Neuronal stem cell (in vitro differentiated cells): Measurements from ENCODE around the gene DCAF15.

Experiments
- DNase-seq: peaks from one replicate; pipeline ENCODE4 v3.0.0-alpha.2; 2013; ENCODE audit warnings: low spot score
- H2AFZ ChIP-seq: one replicate; pipeline ENCODE4 v1.6.1; 2013; ENCODE audit warnings: mild to moderate bottlenecking, low read length, inconsistent platforms
- H2AK5ac ChIP-seq: 2 replicates; pipeline ENCODE4 v1.6.1; 2013; ENCODE audit warnings: low read depth, mild to moderate bottlenecking, inconsistent platforms, low read length, moderate library complexity, mixed read lengths
- H2BK120ac ChIP-seq: 2 replicates; pipeline ENCODE4 v1.6.1; 2013; ENCODE audit warnings: low read depth, mild to moderate bottlenecking, inconsistent platforms, low read length, moderate library complexity, mixed read lengths
- H2BK12ac ChIP-seq: one replicate; pipeline ENCODE4 v1.6.1; 2013; ENCODE audit warnings: low read length, inconsistent platforms
- H2BK15ac ChIP-seq: 2 replicates; pipeline ENCODE4 v1.6.1; 2013; ENCODE audit warnings: mild to moderate bottlenecking, low read length, inconsistent platforms, mixed read lengths
- H2BK5ac ChIP-seq: one replicate; pipeline ENCODE4 v1.6.1; 2013; ENCODE audit warnings: inconsistent platforms, mild to moderate bottlenecking, low read length, moderate library complexity
- H3K14ac ChIP-seq: one replicate; pipeline ENCODE4 v1.6.1; 2013; ENCODE audit warnings: low read length, inconsistent platforms
- H3K18ac ChIP-seq: 2 replicates; pipeline ENCODE4 v1.6.1; 2013; ENCODE audit warnings: low read length, inconsistent platforms
- H3K23ac ChIP-seq: 2 replicates; pipeline ENCODE4 v1.6.1; 2013; ENCODE audit warnings: low read depth, mild to moderate bottlenecking, mixed read lengths, low read length, inconsistent platforms; ENCODE audit not compliant: poor library complexity
- H3K27ac ChIP-seq: replicated peaks from 3 replicates; pipeline ENCODE4 v1.5.1; 2013; ENCODE audit warnings: low read length, inconsistent platforms
- H3K27me3 ChIP-seq, 3 experiments: 2 replicates each; pipeline ENCODE4 v1.6.1; 2013; ENCODE audit warnings: low read length in 3 of 3, mild to moderate bottlenecking in 2 of 3, inconsistent platforms in 1 of 3, low read depth in 1 of 3, mixed read lengths in 1 of 3, moderate library complexity in 1 of 3; ENCODE audit not compliant: control insufficient read depth in 3 of 3, insufficient read depth in 3 of 3
- H3K36me3 ChIP-seq, 2 donors: replicated peaks in 1 of 2; 2 replicates each; pipeline ENCODE4 v1.6.1; 2013; ENCODE audit warnings: low read length in 2 of 2; ENCODE audit not compliant: control insufficient read depth in 2 of 2, insufficient read depth in 2 of 2
- H3K4ac ChIP-seq: 2 replicates; pipeline ENCODE4 v1.6.1; 2013; ENCODE audit warnings: inconsistent platforms, mild to moderate bottlenecking, low read length, moderate library complexity
- H3K4me1 ChIP-seq, 2 donors: 1 replicate in 1 of 2; 2 replicates in 1 of 2; pipeline ENCODE4 v1.6.1; 2013; ENCODE audit warnings: low read length in 2 of 2, low read depth in 1 of 2; ENCODE audit not compliant: control insufficient read depth in 2 of 2, insufficient read depth in 1 of 2
- H3K4me2 ChIP-seq: one replicate; pipeline ENCODE4 v1.6.1; 2013; ENCODE audit warnings: mild to moderate bottlenecking, low read length, inconsistent platforms; ENCODE audit not compliant: insufficient read depth, poor library complexity, severe bottlenecking
- H3K4me3 ChIP-seq, 2 donors: 2 replicates each; pipeline ENCODE4 v1.5.1; 2013; ENCODE audit warnings: low read length in 2 of 2, mild to moderate bottlenecking in 2 of 2, inconsistent platforms in 1 of 2, moderate library complexity in 1 of 2
- H3K79me1 ChIP-seq: one replicate; pipeline ENCODE4 v1.6.1; 2013; ENCODE audit warnings: low read depth, mild to moderate bottlenecking, inconsistent platforms, low read length, moderate library complexity
- H3K9ac ChIP-seq: one replicate; pipeline ENCODE4 v1.6.1; 2013; ENCODE audit warnings: mild to moderate bottlenecking, low read depth, low read length, inconsistent platforms; ENCODE audit not compliant: poor library complexity
- H3K9me3 ChIP-seq, 2 donors: replicated peaks in 1 of 2; 2 replicates each; pipeline versions ENCODE3 to v1.6.1; 2013; ENCODE audit warnings: low read length in 2 of 2, mild to moderate bottlenecking in 2 of 2, inconsistent platforms in 1 of 2, low read depth in 1 of 2, mixed read lengths in 1 of 2, moderate library complexity in 1 of 2; ENCODE audit not compliant: control insufficient read depth in 2 of 2, insufficient read depth in 1 of 2
- H4K8ac ChIP-seq: one replicate; pipeline ENCODE4 v1.6.1; 2013; ENCODE audit warnings: low read depth, mild to moderate bottlenecking, inconsistent platforms, low read length, moderate library complexity
- H4K91ac ChIP-seq: one replicate; pipeline ENCODE4 v1.6.1; 2013; ENCODE audit warnings: low read length, low read depth, mild to moderate bottlenecking, inconsistent platforms; ENCODE audit not compliant: poor library complexity
- WGBS, 2 donors: extraction: QIAGEN DNeasy Blood & Tissue Kit; methylation state at CpG; one replicate each; pipeline ENCODE4 v1.1.7; 2013; ENCODE audit warnings: missing lambda C conversion rate in 2 of 2, mixed read lengths in 1 of 2; ENCODE audit not compliant: insufficient read length in 2 of 2, insufficient replicate concordance in 1 of 2; ENCODE audit errors: extremely low coverage in 2 of 2; 5-methylcytosine and 5-hydroxymethylcytosine counted together

DCAF15 gene

GRCh38 chr19:13906521-13906904 lies 45.8 kb upstream of the DCAF15 start:
- Histone ChIP-seq H3K9ac (peak overlapping the region; percentile 93), H3K79me1 (no peaks in the 10 kb centered on the region), H2BK15ac (no peak overlapping the region), H2AK5ac (no peak overlapping the region), H3K4me1 (peaks cover 5% of the 10 kb centered on the region in 2 donors), H2BK5ac (no peak overlapping the region), H3K4ac (no peak overlapping the region), H3K27ac (no peak overlapping the region), H3K4me2 (peak overlapping the region; percentile 78), H2AFZ (peak overlapping the region; percentile 98), H2BK120ac (no peak overlapping the region), H3K9me3 (peaks cover 0 to 2% of the 10 kb centered on the region in 2 donors), H3K14ac (no peak overlapping the region), H3K4me3 (peak overlapping the region; percentile 96), H3K18ac (peak overlapping the region; percentile 97), H4K91ac (no peak overlapping the region), H2BK12ac (no peak overlapping the region), H3K23ac (peak overlapping the region; percentile 9), H3K27me3 (no peaks in the 10 kb centered on the region), H4K8ac (no peak overlapping the region), H3K36me3 (peaks cover 7 to 17% of the 10 kb centered on the region in 2 donors)
- DNase-seq = no peak
- WGBS, 2 donors = no CpG with 5 or more reads among the region's 13 CpGs

GRCh38 chr19:13906910-13907309 lies 45.4 kb upstream of the DCAF15 start:
- no peak overlapping the region for H3K4ac ChIP-seq
- H2BK12ac ChIP-seq = no peak overlapping the region
- no CpG with 5 or more reads among the region's 5 CpGs for WGBS, 2 donors
- peak overlapping the region in 1 of 2 donors; percentile 96 for H3K4me3 ChIP-seq
- H3K18ac ChIP-seq = no peak overlapping the region
- H2BK120ac ChIP-seq = no peak overlapping the region
- H3K9me3 ChIP-seq = peaks cover 0 to 2% of the 10 kb centered on the region in 2 donors
- peak overlapping the region; percentile 74 for H3K9ac ChIP-seq
- H3K23ac ChIP-seq = no peak overlapping the region
- peaks cover 7 to 18% of the 10 kb centered on the region in 2 donors for H3K36me3 ChIP-seq
- H3K4me2 ChIP-seq = peak overlapping the region; percentile 78
- H3K79me1 ChIP-seq = no peaks in the 10 kb centered on the region
- H4K91ac ChIP-seq = no peak overlapping the region
- H2AFZ ChIP-seq = peak overlapping the region; percentile 98
- no peak overlapping the region for H2BK5ac ChIP-seq
- no peak overlapping the region for H4K8ac ChIP-seq
- H3K4me1 ChIP-seq = peaks cover 5% of the 10 kb centered on the region in 2 donors
- no peak overlapping the region for H3K27ac ChIP-seq
- H2AK5ac ChIP-seq = no peak overlapping the region
- no peaks in the 10 kb centered on the region for H3K27me3 ChIP-seq
- DNase-seq = no peak
- H3K14ac ChIP-seq = no peak overlapping the region
- H2BK15ac ChIP-seq = no peak overlapping the region

GRCh38 chr19:13908674-13909073 lies 43.6 kb upstream of the DCAF15 start:
- H3K14ac ChIP-seq = no peak overlapping the region
- no peak overlapping the region for H4K8ac ChIP-seq
- no peak overlapping the region for H2BK5ac ChIP-seq
- H3K9me3 ChIP-seq = peaks cover 0 to 2% of the 10 kb centered on the region in 2 donors
- no peak overlapping the region for H2BK120ac ChIP-seq
- no peak overlapping the region for H3K4ac ChIP-seq
- no peak for DNase-seq
- H2AK5ac ChIP-seq = no peak overlapping the region
- H3K4me2 ChIP-seq = no peak overlapping the region
- peaks cover 20 to 35% of the 10 kb centered on the region in 2 donors for H3K36me3 ChIP-seq
- no peak overlapping the region for H3K9ac ChIP-seq
- no peak overlapping the region for H3K4me3 ChIP-seq
- H2BK12ac ChIP-seq = no peak overlapping the region
- no peak overlapping the region for H2BK15ac ChIP-seq
- no peak overlapping the region for H3K27ac ChIP-seq
- H3K23ac ChIP-seq = no peak overlapping the region
- no peak overlapping the region for H2AFZ ChIP-seq
- H3K4me1 ChIP-seq = peaks cover 5% of the 10 kb centered on the region in 2 donors
- H4K91ac ChIP-seq = no peak overlapping the region
- peaks cover 3% of the 10 kb centered on the region for H3K79me1 ChIP-seq
- no peak overlapping the region for H3K18ac ChIP-seq
- no CpG with 5 or more reads among the region's 8 CpGs for WGBS, 2 donors
- H3K27me3 ChIP-seq = no peaks in the 10 kb centered on the region

- no peak overlapping the region for H3K27ac ChIP-seq
- no peak overlapping the region for H2AK5ac ChIP-seq
- no peak overlapping the region for H3K23ac ChIP-seq
- no peak overlapping the region for H3K18ac ChIP-seq
- no peak for DNase-seq
- H3K9me3 ChIP-seq = peaks cover 0 to 2% of the 10 kb centered on the region in 2 donors
- no peak overlapping the region for H3K4ac ChIP-seq
- H2AFZ ChIP-seq = no peak overlapping the region
- H2BK15ac ChIP-seq = no peak overlapping the region
- H3K9ac ChIP-seq = no peak overlapping the region
- no peak overlapping the region for H4K8ac ChIP-seq
- peaks cover 20 to 36% of the 10 kb centered on the region in 2 donors for H3K36me3 ChIP-seq
- no peak overlapping the region for H3K4me2 ChIP-seq
- H2BK120ac ChIP-seq = no peak overlapping the region
- H3K79me1 ChIP-seq = peaks cover 3% of the 10 kb centered on the region
- H3K4me3 ChIP-seq = no peak overlapping the region
- H3K4me1 ChIP-seq = peaks cover 5% of the 10 kb centered on the region in 2 donors
- H2BK5ac ChIP-seq = no peak overlapping the region
- no peaks in the 10 kb centered on the region for H3K27me3 ChIP-seq
- no peak overlapping the region for H4K91ac ChIP-seq
- no peak overlapping the region for H3K14ac ChIP-seq
- no CpG with 5 or more reads among the region's 2 CpGs for WGBS, 2 donors
- H2BK12ac ChIP-seq = no peak overlapping the region
Observed at GRCh38 chr19:13909430-13909829, 42.9 kb upstream of the DCAF15 start.
